ENCODE results near the gene SLC9A2.

GRCh38 chr2:102758439-102758838 is 139.1 kb downstream of the SLC9A2 start:
- TF ChIP-seq CTCF (IDR thresholded peaks at IDR 0.05) (no peak), POLR2A (IDR thresholded peaks at IDR 0.05) (no peak)
